HG03354 (cell line): Measurements from ENCODE around the gene PARD3B.

ENCODE experiments used
- ATAC-seq: cut with Tn5 transposase; IDR thresholded peaks from one replicate; pipeline ENCODE4 v1.9.1; 2021; ENCODE audit warnings: mild to moderate bottlenecking; ENCODE audit not compliant: unreplicated experiment, poor library complexity, severe bottlenecking

Gene PARD3B

DNA sequence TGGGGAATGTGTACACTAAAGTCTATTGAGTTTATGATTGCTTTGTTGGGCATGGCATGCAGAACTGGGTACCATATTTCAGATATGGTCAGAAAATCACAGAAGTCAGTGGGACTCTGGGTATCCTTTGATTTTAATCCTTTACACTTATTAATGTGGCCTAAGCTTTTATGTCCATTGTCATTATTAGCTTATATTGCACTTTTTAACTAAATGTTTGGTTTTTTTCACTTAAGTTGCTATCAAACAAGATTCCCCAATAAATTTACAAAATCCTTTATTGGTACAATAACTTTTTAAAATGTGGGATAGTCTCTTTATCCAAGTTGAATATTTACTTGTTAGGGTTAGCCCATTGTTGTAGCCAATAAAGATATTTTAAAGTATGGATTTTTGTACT is 902.9 kb downstream of the PARD3B start:
- ATAC-seq: no peak

DNA sequence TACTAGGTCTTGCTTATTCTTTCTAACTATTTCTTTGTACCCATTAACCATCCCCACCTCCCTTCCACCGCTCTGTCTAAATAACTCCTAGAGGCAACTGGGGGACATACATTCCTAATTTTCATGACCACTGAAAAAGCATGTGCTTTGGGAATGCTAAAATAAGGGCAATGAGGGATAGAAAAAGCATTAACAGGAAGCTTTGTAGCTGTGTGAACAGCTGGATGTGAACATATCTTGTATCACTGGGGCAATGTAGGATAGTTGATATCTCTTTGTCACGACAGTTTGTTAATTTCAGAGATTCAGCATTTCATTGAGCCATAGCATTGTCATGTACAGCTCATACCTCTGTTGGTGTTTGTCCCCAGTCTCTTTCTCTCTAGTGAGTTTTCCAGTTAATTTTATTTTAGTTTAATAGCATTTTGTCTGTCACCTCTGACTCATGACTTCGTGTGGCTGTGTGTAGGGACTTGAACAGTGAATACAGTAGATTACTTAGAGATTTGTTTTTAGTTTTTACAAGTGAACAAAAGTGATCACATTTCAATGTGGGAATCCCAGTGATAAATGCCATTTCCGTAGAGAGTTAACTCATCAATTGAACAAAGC is 906.7 kb downstream of the PARD3B start:
- ATAC-seq: no peak

DNA sequence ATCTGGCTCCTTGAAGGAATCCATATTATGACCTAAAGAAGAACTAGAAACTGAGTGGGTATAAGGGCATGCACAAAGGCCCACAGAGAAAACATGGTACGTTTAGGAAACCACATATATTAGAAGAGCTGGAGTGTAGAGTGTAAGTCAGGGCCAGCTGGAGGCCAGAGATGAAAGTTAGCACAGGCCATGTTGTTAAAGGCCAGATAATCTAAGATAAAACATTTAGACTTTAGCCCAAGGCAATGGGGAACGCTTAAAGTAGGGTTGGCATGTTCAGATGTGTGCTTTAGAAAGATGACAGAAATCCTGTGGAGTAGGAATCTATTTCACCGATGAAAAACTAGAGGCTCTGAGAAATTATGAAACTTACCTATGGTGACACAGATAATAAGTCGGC is 907.9 kb downstream of the PARD3B start:
- no peak for ATAC-seq

DNA sequence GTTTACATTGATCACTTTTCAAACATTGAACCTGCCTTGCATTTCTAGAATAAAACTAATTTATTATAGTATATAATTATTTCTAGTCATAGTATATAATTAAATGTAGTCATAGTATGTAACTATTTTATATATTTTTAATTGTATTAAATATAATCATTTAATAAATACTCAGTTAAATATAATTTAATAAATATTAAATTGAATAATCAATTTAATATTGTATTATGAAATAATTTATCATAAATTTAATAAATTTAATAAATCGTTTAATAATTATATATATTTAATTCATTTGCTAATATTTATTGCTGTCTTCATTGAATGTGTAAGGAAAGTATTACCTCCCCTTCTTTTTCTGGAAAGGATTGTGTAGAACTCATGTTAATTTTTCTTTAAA is 911.4 kb downstream of the PARD3B start:
- no peak for ATAC-seq

DNA sequence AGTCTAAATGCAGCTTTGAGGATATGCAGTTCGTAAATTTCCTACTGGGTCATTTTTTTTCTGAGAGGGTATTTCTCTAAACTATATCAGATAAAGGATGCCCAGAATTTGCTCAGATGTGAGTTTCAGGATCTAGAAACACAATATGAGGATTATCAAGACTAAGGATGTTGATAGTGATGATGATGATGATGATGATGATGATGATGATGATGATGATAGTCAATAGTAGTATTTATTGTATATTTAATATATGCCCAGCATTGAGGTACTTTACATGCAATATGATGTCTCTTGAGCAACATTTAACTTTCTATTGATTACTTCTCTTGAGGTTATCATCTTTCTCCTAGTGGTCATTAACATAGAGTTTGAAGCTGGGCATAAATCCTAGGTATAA is 914.9 kb downstream of the PARD3B start:
- ATAC-seq: no peak

DNA sequence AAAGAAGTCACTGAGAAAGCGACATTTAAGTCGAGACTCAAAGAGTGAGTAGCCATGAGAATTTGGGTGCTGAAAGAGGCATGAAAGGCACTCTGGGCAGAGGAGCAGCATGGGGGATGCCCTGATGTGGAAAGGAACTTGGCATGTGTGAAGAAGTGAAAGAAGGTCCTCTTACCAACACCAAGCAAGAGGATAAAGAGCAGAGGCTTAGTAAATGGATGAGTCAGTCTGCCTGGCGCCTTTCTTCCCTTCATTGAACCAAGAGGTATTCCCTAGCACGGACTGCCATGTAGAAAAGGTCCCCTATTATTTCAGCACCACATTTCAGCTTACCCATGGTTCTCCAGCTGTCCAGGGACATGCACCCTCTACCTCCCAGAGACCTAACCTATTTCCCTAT is 915.9 kb downstream of the PARD3B start:
- ATAC-seq: no peak

DNA sequence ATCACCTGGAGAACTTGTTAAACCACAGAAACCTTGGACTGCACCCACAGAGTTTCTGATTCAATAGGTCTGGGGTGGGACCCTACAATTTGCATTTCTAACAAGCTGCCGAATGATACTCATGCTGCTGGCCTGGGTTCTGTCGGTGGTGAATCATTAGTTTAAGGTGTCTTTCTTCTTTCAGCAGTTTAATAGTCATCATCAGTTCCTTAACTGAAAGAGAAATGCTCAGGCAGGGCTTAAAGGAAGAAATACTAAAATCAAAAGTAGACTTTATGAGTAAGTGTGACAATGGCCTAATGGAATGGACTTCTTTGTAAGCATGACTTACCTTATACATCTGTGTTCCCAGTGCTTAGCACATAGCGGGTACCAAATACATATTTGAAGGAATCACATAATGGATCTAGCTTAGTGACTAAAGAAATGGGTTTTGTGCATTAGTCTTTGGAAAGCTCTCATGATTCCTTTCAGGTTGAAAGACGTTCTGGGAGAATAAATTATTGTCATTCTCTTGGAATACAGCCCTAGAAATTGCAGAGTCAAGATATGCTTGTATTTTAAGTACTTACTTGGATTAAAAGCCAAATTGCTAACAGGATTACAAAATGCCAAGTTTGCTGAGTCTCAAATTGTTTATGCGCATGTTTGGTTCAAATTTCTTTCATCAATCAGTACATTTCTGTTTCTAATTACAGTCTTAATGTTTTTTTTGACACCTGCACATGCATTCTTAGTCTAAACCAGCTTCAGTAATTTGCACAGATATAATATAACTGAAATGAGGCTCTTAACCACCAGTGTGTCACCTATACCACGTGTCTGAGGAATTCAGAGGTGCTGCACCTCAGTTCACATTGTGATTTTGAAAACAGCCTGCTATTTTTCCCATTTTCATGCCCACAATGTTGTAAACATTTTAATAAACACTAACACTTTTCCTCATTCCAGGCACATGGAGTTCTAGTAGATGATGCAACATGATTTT is 916.7 kb downstream of the PARD3B start:
- ATAC-seq: no peak

DNA sequence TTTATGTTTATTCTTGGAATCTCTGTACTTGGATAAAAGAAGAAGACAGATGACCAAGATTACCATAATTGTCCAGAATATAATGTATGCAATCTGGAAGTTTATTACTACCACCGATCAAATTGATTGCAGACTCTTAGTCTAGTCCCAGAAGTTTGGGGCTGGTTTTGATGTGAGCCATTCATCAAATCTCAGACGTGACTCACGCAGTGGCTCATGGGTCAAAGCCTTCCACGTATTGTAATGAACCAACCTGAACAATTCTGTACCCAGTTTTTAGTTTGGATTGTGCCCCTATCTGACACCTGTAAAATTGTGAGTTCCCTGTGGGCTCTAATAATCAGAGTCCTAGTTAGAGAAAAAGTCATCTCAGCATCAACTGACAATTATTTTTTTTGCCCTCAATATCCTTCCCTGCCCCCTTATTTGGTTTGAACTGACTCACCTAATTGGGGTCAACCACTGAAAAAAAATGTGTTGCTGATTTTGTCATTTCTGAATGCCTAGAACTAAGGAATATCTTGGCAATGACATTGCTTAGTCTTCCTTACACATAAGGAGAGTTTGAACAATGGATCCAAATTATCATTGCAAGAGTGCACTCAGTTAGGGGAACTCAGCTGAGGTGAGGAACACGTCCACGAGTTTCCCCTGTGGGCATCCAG is 917.5 kb downstream of the PARD3B start:
- no peak for ATAC-seq

DNA sequence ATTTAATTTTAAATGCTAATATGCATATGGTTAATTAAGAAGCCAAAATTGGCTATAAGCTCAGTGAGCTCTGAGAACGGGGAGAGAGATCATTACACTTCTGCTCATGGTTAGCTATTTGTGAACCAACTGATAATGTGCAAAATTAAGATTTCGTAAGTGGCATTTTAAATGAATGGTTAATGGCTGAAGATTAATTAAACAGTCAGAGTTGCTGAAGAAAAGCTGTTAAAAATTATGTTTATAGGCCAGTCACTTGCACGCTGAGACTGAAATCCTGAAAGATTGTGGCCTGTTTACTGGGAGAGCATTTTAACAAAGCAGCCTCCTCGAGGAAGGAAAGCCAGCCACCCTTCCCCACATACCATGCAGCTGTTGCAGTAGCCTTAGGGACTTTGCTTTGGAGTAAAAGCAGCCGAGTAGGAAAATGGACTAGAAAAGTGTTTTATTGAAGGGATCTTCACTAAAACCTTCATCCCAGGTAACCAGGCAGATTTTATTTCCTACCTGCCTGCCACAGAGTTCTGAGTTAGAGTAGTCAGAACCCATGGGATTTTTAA is 918.3 kb downstream of the PARD3B start:
- no peak for ATAC-seq

DNA sequence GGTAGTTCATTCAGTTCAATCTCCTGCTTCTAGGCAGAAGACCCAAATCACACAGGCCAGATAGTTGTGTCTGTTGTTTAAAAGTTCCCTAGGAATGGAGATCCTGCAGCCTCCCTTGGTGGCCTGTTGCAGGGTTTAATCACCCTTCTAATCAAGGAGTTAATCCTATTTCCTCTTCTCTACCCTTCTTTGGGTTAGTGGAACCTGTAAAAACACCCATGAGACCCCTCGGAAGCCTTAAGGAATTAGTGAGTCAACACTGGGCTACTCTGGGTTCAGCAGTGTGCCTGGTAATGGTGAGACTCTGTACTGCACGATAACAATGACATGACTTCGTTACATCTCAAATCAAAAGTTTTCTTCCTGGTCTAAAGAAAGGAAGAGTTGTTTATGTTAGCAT is 919.4 kb downstream of the PARD3B start:
- ATAC-seq: no peak

DNA sequence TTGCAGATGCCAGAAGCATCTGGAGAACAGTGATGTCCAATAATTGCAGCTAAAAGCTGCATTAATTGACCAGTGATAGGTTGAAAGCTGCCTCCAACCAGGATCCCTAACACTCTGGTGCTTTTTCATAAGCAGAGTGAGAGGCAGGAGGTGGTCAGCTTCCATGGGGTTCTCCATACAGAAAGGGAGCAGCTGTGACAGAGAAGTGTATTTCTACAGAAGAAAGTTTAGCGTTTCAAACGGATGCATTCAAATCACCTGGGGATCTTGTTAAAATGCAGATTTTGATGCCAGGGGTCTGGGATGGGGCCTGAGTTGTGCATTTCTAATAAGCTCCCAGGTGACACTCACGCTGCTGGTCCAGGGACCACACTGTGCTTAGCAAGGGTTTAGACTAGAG is 920.5 kb downstream of the PARD3B start:
- no peak for ATAC-seq

DNA sequence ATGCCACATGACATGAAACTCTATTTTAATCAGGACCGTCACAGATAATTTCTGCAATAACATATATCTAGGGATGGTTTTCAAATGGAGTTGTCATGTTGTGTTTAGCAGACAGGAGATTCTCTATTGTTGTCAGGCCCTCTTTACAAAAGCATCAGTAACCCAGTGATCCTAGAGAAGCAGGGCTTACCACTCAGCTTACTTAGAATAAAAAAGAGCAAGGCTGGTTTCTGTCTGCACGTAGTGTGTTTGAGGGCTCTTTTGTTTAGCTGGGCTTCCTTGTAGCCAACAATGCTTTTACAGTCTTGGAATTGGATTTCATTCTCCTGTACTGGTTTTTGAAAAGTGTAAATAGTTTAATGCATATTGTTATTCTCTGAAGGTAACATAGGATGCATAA is 926.5 kb downstream of the PARD3B start:
- ATAC-seq: no peak

DNA sequence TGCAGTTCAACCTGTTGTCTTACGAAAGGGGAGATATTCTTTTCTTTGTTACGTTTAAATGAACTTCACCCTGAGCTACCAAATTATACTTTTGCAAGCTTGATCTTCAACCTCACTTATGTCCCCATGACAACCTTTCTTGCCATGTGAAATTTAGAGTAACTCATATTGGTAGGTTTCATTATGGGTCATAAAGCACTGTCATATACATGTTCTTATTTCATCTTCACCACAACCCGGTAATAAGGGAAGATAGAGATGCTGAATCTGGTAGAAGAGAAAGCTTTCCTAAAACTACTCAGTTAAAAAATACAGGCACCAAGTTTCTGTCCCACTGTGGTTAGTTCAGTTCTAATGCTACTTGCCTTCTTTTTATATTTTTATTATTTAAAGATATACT is 928.5 kb downstream of the PARD3B start:
- no peak for ATAC-seq

DNA sequence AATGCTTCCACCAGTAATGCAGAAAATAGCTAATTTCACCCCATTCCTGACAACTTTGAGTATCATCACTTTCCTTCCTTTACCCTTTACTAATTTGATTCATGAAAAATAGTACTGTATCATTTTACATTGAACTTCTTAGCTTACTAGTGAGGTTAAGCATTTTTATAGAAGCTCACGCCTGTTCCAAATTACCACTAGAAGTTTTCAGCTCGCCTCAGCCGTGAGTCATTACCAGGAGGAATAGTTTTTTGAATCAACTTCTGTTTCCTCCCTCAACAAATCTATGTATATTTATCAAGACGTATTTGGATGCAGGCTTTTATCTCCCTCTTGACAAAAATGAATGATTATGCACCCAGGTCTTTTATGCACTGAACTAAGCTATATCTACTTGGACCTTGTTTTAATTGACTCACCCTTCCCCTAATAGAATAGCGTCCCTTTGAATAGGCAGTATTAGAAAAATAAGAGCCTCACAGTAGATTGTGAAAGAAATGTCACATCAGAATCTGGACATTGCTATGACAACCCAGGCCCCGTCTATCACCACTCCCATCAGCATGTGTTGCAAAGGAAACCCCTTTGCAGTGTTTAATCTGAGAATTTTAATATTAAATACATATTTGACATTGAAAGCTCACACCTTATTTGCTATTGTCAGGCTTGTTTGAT is 929.6 kb downstream of the PARD3B start:
- ATAC-seq: no peak

DNA sequence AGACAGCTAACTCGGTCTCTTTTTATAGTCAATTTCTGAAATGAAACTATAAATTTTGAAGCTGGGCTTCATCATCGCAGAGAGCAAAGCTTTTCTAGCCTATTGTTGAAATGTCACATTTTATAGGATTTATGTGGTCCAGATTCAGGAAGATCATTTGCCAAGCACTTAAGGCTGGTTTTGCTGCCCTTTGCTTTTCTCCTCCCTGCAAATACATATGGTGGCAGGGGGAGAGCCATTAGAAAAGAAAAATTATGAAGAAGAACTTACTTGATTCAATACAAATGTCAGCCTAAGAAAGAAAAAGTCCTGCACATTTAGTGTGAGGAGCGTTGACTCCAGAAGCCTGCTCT is 930.1 kb downstream of the PARD3B start:
- ATAC-seq: no peak

DNA sequence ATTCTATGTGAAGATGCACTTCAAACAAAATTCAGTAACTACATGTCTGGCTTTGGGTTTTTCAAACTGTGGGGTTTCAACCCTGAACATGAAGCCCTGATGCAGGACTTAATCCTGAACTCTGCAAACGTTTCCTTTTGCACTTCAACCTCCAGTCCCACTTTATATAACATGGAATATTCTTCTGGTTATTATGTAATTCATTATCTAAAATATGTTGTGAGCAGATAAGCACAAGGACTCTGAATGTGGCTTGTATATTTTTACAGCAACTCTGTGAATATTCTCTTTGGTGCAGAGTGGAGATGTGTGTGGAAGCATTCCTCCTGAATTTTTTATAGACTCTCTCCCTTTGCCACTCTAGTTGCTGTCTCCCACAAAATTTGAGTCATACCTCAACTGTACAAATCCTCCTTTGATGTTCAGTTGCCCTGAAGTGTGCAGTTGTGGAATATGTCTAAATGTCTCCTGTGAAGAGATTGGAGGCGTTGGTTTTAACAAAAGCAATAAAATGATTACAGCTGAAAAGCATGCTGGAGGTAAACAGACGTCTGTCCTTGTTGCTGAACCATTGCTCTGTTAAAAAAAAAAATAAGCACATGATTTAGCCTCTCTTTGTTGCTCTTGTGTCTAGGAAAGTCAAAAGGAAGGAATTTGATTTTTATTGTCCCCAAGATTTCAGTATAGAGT is 931.9 kb downstream of the PARD3B start:
- no peak for ATAC-seq

DNA sequence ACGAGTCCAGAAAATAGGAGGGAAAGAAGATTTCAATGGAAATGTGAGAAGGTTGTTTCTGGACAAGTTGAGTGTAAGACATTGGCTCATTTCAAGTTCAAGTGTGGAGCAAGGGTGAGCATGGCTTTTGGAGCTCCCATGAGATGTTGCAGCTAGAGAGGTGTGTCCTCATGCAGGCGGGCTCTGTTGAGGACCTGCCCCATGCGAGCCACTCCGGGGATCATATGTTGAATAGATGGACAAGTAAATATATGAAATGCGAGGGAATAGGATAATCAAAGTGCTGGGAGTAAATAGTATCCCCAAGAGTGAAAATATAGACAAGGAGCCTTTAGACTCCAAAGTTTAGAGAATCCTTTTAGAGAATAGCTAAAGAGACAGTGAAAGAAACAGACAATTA is 936.6 kb downstream of the PARD3B start:
- ATAC-seq: no peak

DNA sequence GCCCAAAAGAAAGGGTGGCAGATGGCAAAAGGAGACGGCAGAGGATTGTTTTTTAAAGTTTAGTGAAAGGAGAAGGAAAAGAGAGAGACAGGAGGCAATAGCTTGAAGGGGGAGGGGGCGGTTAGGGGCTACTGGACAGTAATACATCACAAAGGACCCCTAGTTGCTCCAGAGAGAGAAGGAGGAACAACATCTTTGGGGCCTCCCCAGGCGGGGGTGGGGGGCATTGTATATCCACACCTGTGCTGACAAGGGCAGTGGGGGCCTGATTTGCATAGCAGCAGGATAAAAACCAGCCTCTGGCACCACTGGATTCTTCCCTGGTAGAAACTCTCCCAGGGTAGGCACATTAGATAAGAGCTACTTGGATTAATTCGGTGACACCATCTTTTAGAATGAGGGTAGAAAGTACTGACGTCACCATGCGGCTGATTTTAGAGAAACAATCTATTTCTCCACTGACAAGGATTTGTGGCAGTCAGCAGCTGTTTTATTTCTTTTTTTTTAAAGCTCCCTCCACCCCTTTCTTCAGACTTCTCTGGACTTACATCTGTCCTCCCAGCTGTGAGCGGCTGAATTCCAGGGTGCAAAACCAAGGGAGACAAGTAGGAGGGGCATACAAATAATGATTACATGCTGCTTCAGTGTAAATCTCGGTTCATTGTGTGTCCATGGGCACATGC is 937.3 kb downstream of the PARD3B start:
- no peak for ATAC-seq

DNA sequence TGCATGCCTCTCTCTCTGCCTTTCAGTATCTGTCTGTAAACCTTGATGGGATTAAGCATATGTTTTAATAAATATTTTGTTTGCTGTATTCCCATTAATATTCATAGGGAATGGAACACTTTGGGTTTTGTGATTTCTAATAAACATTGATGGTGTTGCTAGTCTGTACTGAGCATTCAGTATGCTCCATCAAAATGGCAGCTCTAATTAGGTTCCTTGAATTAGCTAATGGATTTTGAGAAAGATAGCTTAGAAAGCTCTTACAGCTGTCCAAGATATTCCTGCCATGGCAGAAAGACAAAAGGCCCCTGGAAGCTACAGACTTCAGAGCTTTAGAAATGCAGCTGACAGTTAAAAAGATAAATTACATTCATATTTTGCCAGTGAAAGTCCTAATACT is 937.8 kb downstream of the PARD3B start:
- ATAC-seq: no peak
